NCI-H146 (cell line): ENCODE measurements around the gene PLIN3.
A peak's percentile ranks its signal among the peaks of the same experiment; 100 is the strongest.
"Not testable (repeated sequence)": the region's sequence is repeated elsewhere in the genome, so short reads cannot be mapped to it uniquely, and the experiment has no call there.

Source experiments
- DNase-seq: peaks from one replicate; lab custom pipeline; 2025; lab: John Stamatoyannopoulos, UW

The PLIN3 gene

GRCh38 chr19:4811328-4812131 lies 55.9 kb downstream of the PLIN3 start:
- DNase-seq, result peak; percentile 24

DNA sequence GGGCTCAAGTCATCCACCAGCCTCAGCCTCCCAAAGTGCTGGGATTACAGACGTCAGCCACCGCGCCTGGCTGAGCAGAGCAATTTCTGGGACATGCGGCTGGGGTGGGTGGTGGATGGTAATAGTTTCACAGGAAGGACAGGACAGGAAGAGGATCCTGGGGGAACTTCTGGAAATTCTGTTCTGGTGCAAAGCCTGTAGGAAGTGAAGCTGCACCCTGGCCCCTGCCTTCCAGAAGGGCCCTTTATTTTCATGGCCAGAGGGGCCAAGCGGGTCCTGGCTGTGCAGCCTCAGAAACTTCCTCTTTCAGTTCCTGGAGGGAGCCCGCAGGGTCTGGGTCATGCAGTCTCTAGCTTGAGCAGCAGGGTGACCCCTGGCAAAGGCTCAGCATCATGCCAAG lies 60.3 kb downstream of the PLIN3 start:
- DNase-seq, result no peak

- no peak for DNase-seq
Measured at GRCh38 chr19:4806384-4806783, 61.1 kb downstream of the PLIN3 start.

DNA sequence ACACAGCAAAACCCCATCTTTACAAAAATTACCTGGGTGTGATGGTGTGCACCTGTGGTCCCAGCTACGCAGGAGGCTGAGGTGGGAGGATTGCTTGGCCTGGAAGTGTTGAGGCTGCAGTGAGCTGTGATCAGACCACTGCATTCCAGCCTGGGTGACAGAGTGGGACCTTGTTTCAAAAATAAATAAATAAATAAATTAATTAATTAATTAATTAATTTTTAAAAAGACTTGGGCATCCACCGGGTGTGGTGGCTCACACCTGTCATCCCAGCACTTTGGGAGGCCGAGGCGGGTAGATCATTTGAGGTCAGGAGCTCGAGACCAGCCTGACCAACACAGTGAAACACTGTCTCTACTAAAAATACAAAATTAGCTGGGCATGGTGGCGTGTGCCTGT lies 62.3 kb downstream of the PLIN3 start:
- DNase-seq, result not testable (repeated sequence)

- DNase-seq, result peak; percentile 45
Measured at GRCh38 chr19:4803736-4804695, 63.5 kb downstream of the PLIN3 start.

GRCh38 chr19:4802711-4803110 lies 64.8 kb downstream of the PLIN3 start:
- no peak for DNase-seq

DNA sequence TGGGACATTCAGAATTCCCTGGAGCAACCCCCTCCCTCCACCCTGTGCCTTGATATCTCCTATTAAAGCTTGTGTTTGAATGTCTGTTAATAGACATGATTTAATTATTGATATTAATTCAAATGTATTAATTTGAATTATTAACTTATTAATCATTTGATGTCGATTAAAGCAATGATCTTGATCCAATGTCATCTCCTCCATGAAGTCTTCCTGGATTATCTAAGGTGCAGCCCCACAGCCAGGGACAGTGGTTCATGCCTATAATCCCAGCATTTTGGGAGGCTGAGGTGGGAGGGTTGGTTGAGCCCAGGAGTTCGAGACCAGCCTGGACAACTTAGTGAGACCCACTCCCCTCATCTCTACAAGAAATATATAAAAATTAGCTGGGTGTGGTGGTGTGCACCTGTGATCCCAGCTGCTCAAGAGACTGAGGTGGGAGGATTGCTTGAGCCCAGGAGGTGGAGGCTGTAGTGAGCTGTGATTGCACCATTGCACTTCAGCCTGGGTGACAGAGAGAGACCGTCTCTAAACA lies 66.3 kb downstream of the PLIN3 start:
- no peak for DNase-seq

GRCh38 chr19:4800591-4801081 lies 66.8 kb downstream of the PLIN3 start:
- DNase-seq, result no peak

DNA sequence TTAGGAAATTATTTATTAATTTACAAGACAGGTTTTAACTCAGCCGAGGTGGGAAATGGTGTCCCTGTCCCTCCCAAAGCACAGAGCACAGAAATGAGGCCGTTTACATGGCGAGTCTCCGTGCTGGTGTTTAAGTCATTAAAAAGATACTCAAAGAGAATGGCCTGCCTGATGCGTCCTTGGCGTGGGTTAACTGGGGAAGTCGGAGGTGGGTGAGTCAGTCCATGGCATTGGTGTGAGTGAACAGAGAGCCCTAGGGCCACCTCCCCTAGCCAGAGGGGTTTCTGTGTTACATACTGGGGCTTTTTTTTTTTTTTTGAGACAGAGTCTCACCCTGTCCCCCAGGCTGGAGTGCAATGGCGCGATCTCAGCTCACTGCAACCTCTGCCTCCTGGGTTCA lies 72.1 kb downstream of the PLIN3 start:
- no peak for DNase-seq

- DNase-seq, result no peak
Measured at GRCh38 chr19:4794971-4795370, 72.5 kb downstream of the PLIN3 start.

GRCh38 chr19:4793278-4793677 lies 74.2 kb downstream of the PLIN3 start:
- DNase-seq, result not testable (repeated sequence)

GRCh38 chr19:4792866-4793195 lies 74.6 kb downstream of the PLIN3 start:
- not testable (repeated sequence) for DNase-seq

GRCh38 chr19:4792019-4792865 lies 75.2 kb downstream of the PLIN3 start:
- DNase-seq, result not testable (repeated sequence)

DNA sequence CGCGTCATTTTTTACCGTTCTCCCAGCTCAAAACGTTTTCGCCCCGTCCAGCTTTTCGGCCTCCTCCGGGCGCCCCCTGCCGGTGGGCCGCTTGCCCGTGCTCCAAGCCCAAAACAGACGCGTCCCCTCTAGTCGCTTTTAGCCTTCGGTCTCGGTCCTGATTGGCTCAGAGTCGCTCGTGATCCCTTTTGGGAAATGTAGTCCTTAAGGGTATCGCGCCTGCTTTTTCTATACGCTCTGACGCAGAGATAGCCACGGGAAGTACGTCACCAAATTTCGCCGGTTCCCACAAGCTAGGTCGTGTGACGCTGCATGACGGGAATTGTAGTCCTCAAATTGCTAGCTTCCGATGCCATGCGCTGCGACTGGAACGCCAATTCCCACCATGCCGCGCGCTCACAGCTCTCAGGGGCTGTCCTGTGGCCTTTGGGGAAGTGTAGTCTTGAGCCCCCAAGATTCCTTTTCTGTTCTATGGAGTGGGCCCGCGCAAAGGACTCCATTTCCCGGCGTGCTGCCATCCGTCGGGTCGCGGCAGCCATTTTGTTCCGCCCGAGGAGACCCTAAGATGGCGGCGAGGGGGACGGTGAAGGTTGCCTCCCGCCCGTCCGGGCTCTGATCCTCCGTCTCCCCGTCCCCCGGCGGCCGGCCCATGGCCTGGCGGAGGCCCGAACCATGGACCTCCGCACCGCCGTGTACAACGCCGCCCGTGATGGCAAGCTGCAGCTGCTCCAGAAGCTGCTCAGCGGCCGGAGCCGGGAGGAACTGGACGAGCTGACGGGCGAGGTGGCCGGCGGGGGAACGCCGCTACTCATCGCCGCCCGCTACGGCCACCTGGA lies 76.1 kb downstream of the PLIN3 start, which contains the start of gene FEM1A:
Gene FEM1A (plus strand): TSS at position 552 of the 836 bp plus-strand sequence. CDS start 121 bp downstream, at position 673.
- DNase-seq, result peak; percentile 99
